Loucy (cell line): Measurements from ENCODE around the gene ADAMTSL4.

ENCODE experiments used
- H2AFZ ChIP-seq: fragments of 200-600 bp; sonication (generic); 2 replicates; pipeline ENCODE4 v1.6.0; 2016; ENCODE audit warnings: antibody characterized with exemption, mild to moderate bottlenecking, low read length, moderate library complexity
- H3F3A ChIP-seq: fragments of 200-600 bp; 2 replicates; pipeline ENCODE4 v1.6.0; 2016; ENCODE audit warnings: antibody characterized with exemption, low read depth, mild to moderate bottlenecking
- H3K27me3 ChIP-seq: fragments of 200-600 bp; sonication (generic); 2 replicates; pipeline ENCODE4 v1.6.1; 2014; ENCODE audit warnings: low read length, mild to moderate bottlenecking; ENCODE audit not compliant: insufficient read depth, poor library complexity, severe bottlenecking
- H3K36me3 ChIP-seq: fragments of 200-600 bp; sonication (generic); 2 replicates; pipeline ENCODE4 v1.6.1; 2016; ENCODE audit warnings: low read length; ENCODE audit not compliant: insufficient read depth
- H3K4me1 ChIP-seq: fragments of 200-600 bp; sonication (generic); 2 replicates; pipeline ENCODE4 v1.5.1; 2014; ENCODE audit warnings: low read length, mild to moderate bottlenecking; ENCODE audit not compliant: insufficient read depth, poor library complexity, severe bottlenecking
- H3K4me2 ChIP-seq: fragments of 200-600 bp; sonication (generic); 2 replicates; pipeline ENCODE4 v1.6.0; 2014; ENCODE audit warnings: antibody characterized with exemption, low read length, low read depth, mild to moderate bottlenecking; ENCODE audit not compliant: poor library complexity, severe bottlenecking
- H3K4me3 ChIP-seq: fragments of 200-600 bp; sonication (generic); 2 replicates; pipeline ENCODE4 v1.5.1; 2014; ENCODE audit warnings: low read length, mild to moderate bottlenecking, mixed read lengths; ENCODE audit not compliant: poor library complexity, severe bottlenecking
- H3K79me2 ChIP-seq: fragments of 200-600 bp; sonication (generic); 2 replicates; pipeline ENCODE4 v1.6.1; 2014; ENCODE audit warnings: low read length; ENCODE audit not compliant: insufficient read depth
- H3K9ac ChIP-seq: fragments of 200-600 bp; sonication (generic); 2 replicates; pipeline ENCODE4 v1.6.0; 2014; ENCODE audit warnings: mild to moderate bottlenecking, low read depth, low read length, moderate library complexity; ENCODE audit not compliant: poor library complexity, severe bottlenecking
- H3K9me2 ChIP-seq: fragments of 200-600 bp; sonication (generic); replicated peaks from 2 replicates; pipeline ENCODE4 v1.6.1; 2016; ENCODE audit warnings: low read depth, low read length, mixed read lengths
- H3K9me3 ChIP-seq: fragments of 200-600 bp; sonication (generic); 2 replicates; pipeline ENCODE4 v1.6.1; 2014; ENCODE audit warnings: mild to moderate bottlenecking, antibody characterized with exemption, low read length, low read depth; ENCODE audit not compliant: insufficient read depth
- H4K20me1 ChIP-seq: fragments of 200-600 bp; sonication (generic); 2 replicates; pipeline ENCODE4 v1.6.0; 2014; ENCODE audit warnings: antibody characterized with exemption, low read length, mild to moderate bottlenecking; ENCODE audit not compliant: insufficient read depth, poor library complexity, severe bottlenecking
- EZH2phosphoT487 ChIP-seq: fragments of 200-600 bp; IDR thresholded peaks from 2 replicates; pipeline ENCODE4 v1.6.1; 2018; ENCODE audit warnings: antibody characterized with exemption, mild to moderate bottlenecking, moderate library complexity, borderline replicate concordance
- TF ChIP-seq, protein P1 (sequence below): fragments of 200-600 bp; sonication (generic); conservative IDR thresholded peaks from 2 replicates; pipeline ENCODE4 v1.5.1; 2014; ENCODE audit warnings: mild to moderate bottlenecking, antibody characterized with exemption, low read length

Gene ADAMTSL4

DNA sequence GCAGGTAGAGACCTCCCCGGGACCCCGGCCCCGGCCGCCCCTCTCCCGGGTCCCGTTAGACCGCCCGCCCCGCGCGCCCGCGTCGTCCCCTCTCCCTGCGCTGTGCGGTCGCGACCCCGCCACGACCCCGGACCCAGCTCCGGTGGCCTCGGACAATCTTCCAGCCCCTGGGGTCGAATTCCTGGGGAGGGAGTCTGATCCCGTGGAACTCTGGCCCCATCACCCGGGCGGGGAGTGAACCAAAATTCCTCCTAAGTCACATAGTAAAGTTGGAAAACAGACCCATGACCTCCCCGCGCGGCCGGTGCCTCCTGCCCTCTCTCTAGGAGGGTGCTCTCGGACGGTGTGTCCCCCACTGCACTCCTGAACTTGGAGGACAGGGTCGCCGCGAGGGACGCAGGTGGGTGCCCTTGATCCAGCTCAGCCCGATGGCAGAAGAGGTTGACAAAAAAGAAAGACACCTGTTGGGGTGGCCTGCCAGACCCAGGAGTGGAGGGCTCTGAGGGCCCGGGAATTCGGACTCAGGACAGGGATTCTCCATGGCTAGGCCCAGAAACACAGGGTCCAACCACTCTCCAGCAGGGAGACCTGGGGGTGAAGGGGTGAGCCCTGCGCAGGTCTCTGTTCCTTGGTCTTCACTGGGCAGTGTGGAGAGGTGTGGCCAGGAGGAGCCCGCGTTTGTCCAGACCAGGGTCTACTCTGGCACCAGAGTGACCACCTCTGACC is 451 bp downstream of the ADAMTSL4 start:
- Histone ChIP-seq H4K20me1 (no peaks in the 10 kb centered on the region), H3K4me3 (no peak overlapping the region), H3K9me3 (no peaks in the 10 kb centered on the region), H3K79me2 (no peaks in the 10 kb centered on the region), H3K4me2 (no peak overlapping the region), H3K9ac (no peak overlapping the region), H3F3A (no peaks in the 10 kb centered on the region), H2AFZ (no peak overlapping the region), H3K4me1 (no peaks in the 10 kb centered on the region), H3K9me2 (no peaks in the 10 kb centered on the region), H3K36me3 (no peaks in the 10 kb centered on the region), H3K27me3 (no peaks in the 10 kb centered on the region)
- no peak for TF ChIP-seq EZH2phosphoT487
- TF ChIP-seq, protein P1, sequence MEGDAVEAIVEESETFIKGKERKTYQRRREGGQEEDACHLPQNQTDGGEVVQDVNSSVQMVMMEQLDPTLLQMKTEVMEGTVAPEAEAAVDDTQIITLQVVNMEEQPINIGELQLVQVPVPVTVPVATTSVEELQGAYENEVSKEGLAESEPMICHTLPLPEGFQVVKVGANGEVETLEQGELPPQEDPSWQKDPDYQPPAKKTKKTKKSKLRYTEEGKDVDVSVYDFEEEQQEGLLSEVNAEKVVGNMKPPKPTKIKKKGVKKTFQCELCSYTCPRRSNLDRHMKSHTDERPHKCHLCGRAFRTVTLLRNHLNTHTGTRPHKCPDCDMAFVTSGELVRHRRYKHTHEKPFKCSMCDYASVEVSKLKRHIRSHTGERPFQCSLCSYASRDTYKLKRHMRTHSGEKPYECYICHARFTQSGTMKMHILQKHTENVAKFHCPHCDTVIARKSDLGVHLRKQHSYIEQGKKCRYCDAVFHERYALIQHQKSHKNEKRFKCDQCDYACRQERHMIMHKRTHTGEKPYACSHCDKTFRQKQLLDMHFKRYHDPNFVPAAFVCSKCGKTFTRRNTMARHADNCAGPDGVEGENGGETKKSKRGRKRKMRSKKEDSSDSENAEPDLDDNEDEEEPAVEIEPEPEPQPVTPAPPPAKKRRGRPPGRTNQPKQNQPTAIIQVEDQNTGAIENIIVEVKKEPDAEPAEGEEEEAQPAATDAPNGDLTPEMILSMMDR: no peak

DNA sequence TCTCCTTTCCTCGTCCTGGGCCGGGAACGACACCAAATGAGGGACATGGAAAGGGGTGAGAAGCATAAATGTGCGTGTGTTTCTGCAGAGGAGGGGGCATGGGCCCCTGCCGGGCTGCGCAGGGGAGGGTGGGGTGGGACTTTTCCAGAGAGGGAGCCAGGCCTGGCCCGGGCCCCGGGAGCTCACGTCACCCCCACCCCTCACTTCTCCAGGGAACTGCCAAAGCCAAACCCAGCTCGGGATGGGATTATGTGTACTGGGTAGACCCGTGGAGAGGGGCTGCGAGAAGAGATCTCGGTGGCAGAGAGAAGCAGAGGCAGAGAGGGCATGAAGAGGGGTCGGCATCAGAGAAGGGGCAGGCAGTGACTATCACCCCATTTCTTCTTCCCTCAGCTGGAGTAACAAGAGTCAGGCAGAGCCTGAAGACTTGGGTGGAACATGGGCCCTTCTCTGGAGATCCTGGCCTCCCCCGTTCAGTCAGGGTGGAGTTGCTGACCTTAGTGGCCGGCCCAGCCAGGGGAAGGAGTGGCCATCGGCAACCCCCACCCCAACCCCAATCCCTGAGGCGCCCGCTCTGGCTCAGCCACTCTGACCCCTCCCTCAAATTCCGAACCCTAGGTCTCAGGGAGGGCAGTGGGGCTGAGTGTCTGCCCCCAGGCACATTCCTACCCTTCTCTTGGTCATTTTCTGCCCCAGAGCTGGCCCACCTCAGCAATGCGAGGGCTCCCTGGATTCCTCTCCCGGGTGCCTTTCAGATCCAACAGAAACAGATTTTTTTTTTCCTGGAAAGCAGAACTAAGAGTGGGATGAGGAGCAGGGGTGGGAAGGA is 1.2 kb downstream of the ADAMTSL4 start:
- Histone ChIP-seq H3K9me3 (no peaks in the 10 kb centered on the region), H3K9ac (no peak overlapping the region)

DNA sequence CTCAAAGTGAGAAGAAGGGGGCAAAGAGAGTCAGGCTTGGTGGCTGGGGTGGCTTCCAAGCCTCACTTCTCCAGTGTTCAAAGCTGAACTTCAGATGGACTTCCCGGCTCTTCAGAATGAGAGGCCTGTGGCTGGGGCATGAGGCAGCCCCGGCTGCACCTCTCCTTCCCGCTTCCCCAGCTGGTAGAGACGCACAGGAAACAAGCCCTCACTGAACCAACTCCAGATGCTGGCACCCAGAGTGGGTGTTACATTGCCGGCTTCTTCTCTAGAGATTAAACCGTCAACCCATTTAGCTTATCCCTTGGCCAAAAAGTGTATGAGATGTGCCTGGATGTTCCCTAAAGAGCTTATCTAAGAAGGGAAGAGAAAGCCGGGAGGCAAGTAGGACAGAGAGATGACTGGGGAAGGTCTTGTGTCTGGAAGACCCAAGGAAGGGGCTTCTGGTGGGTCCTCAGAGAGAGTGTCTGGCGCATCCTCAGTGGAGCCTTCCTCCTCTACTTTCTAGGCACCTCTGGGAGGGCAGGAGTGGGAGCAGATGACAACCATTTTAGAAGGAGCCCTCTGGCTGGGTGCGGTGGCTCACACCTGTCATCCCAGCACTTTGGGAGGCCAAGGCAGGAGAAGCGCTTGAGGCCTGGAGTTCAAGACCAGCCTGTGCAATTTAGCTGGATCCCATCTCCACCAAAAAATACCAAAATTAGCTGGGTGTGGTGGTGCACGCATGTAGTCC is 2.0 kb downstream of the ADAMTSL4 start:
- no peaks in the 10 kb centered on the region for H4K20me1 ChIP-seq
- H3K4me1 ChIP-seq: no peaks in the 10 kb centered on the region
- no peaks in the 10 kb centered on the region for H3K9me3 ChIP-seq
- no peak overlapping the region for H3K9ac ChIP-seq
- H3K27me3 ChIP-seq: no peaks in the 10 kb centered on the region
- no peaks in the 10 kb centered on the region for H3K9me2 ChIP-seq
- no peaks in the 10 kb centered on the region for H3K79me2 ChIP-seq
- H3K4me2 ChIP-seq: no peak overlapping the region
- no peaks in the 10 kb centered on the region for H3K36me3 ChIP-seq
- H2AFZ ChIP-seq: no peak overlapping the region
- H3F3A ChIP-seq: no peaks in the 10 kb centered on the region
- TF ChIP-seq, protein P1: no peak
- TF ChIP-seq EZH2phosphoT487: no peak
- H3K4me3 ChIP-seq: no peak overlapping the region

More for the DNA sequence above, 1.2 kb downstream of the ADAMTSL4 start:
- Histone ChIP-seq H3K4me1 (no peaks in the 10 kb centered on the region), H2AFZ (no peak overlapping the region), H3K4me2 (no peak overlapping the region), H3K36me3 (no peaks in the 10 kb centered on the region), H3K27me3 (no peaks in the 10 kb centered on the region), H3K4me3 (no peak overlapping the region), H3K9me2 (no peaks in the 10 kb centered on the region), H3K79me2 (no peaks in the 10 kb centered on the region), H4K20me1 (no peaks in the 10 kb centered on the region), H3F3A (no peaks in the 10 kb centered on the region)
- TF ChIP-seq, protein P1: no peak
- no peak for TF ChIP-seq EZH2phosphoT487
